Measurements from ENCODE around the gene CDH23. TPM values are rescaled to one million over a fixed set of nuclear protein-coding genes. Genes with fewer than 3 reads are reported as not detected.

The CDH23 gene
- total and polyA plus RNA-seq, 10 of the 15 experiments (the other 5 are each of a cell fraction or from before 2014, with no cell fraction given) = 0.09 to 0.40 (median 0.15) TPM; not detected in 1

- no peak for ATAC-seq
Measured at GRCh38 chr10:71349406-71349805, 47.3 kb upstream of the CDH23 start.

More at GRCh38 chr10:71349406-71349805, 47.3 kb upstream of the CDH23 start:
- in situ Hi-C loops (cut with MboI) (no loop called here), intact Hi-C loops (cut with micrococcal nuclease; ENCODE audit: unreplicated experiment) (no loop called here)
- BruUV-seq (replicated peaks) = no TSS peak
- H3K9me3 ChIP-seq (replicated peaks; ENCODE audit: control insufficient read depth, insufficient read depth, low read length) = no peaks in the 10 kb centered on the region
- no peak for TF ChIP-seq SP1 (IDR thresholded peaks at IDR 0.05; ENCODE audit: low read depth, low read length)
- no peak for TF ChIP-seq IRF4 (IDR thresholded peaks at IDR 0.05; ENCODE audit: low read depth, low read length)
- no peak for TF ChIP-seq STAT3 (IDR thresholded peaks at IDR 0.05; ENCODE audit: low read depth, low read length)
- no peak for TF ChIP-seq YBX1 (IDR thresholded peaks at IDR 0.05)
- no peak for TF ChIP-seq NBN (IDR thresholded peaks at IDR 0.05)
- TF ChIP-seq, protein P1, sequence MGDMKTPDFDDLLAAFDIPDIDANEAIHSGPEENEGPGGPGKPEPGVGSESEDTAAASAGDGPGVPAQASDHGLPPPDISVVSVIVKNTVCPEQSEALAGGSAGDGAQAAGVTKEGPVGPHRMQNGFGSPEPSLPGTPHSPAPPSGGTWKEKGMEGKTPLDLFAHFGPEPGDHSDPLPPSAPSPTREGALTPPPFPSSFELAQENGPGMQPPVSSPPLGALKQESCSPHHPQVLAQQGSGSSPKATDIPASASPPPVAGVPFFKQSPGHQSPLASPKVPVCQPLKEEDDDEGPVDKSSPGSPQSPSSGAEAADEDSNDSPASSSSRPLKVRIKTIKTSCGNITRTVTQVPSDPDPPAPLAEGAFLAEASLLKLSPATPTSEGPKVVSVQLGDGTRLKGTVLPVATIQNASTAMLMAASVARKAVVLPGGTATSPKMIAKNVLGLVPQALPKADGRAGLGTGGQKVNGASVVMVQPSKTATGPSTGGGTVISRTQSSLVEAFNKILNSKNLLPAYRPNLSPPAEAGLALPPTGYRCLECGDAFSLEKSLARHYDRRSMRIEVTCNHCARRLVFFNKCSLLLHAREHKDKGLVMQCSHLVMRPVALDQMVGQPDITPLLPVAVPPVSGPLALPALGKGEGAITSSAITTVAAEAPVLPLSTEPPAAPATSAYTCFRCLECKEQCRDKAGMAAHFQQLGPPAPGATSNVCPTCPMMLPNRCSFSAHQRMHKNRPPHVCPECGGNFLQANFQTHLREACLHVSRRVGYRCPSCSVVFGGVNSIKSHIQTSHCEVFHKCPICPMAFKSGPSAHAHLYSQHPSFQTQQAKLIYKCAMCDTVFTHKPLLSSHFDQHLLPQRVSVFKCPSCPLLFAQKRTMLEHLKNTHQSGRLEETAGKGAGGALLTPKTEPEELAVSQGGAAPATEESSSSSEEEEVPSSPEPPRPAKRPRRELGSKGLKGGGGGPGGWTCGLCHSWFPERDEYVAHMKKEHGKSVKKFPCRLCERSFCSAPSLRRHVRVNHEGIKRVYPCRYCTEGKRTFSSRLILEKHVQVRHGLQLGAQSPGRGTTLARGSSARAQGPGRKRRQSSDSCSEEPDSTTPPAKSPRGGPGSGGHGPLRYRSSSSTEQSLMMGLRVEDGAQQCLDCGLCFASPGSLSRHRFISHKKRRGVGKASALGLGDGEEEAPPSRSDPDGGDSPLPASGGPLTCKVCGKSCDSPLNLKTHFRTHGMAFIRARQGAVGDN (IDR thresholded peaks at IDR 0.05) = no peak
- no peak for TF ChIP-seq MYB (IDR thresholded peaks at IDR 0.05; ENCODE audit: borderline replicate concordance, low read depth, low read length)
- TF ChIP-seq JUND (IDR thresholded peaks at IDR 0.05; ENCODE audit: low read depth, low read length) = no peak
- no peak for TF ChIP-seq CHD4 (IDR thresholded peaks at IDR 0.05)
- no peak for TF ChIP-seq FOXK2 (IDR thresholded peaks at IDR 0.05)
- no peak for TF ChIP-seq ETV6 (conservative IDR thresholded peaks at IDR 0.05 in 1 of 2, IDR thresholded peaks at IDR 0.05 in 1 of 2; ENCODE audit: borderline replicate concordance in 1 of 2, low read depth in 1 of 2)
- TF ChIP-seq ZBED1 (IDR thresholded peaks at IDR 0.05; ENCODE audit: borderline replicate concordance) = no peak
- TF ChIP-seq NFIC (IDR thresholded peaks at IDR 0.05; ENCODE audit: low read depth, low read length) = no peak
- no peaks in the 10 kb centered on the region for H3K27me3 ChIP-seq (replicated peaks in 1 of 2; ENCODE audit: control insufficient read depth in 2 of 2, insufficient read depth in 2 of 2, low read length in 1 of 2)
- no peak overlapping the region for H3K9ac ChIP-seq (ENCODE audit: control insufficient read depth, insufficient read depth, low read length)
- H3K4me1 ChIP-seq (ENCODE audit: control insufficient read depth, insufficient read depth, low read length) = no peaks in the 10 kb centered on the region
- H3K36me3 ChIP-seq (ENCODE audit: control insufficient read depth in 2 of 2, insufficient read depth in 2 of 2, low read length in 1 of 2) = no peaks in the 10 kb centered on the region
- WGBS (ENCODE audit: insufficient coverage, insufficient replicate concordance, low lambda C conversion rate, missing lambda C conversion rate) = 57% methylated on average over 5 of the region's 7 CpGs
- ChIA-PET POLR2A (interaction anchor here (1.4 kb wide), 1 partner anchor 23 kb away, joined by 3 read pairs; no protein-coding TSS in a partner anchor), CTCF (interaction anchor here (1.3 to 2.4 kb wide), 2 partner anchors 14 to 28 kb away, joined by 3 to 6 read pairs; no protein-coding TSS in a partner anchor), RAD21 (ENCODE audit: unreplicated experiment) (no interaction called here), SMC1A (ENCODE audit: uncharacterized antibody, unreplicated experiment) (interaction anchor here (2.1 kb wide), 1 partner anchor 23 kb away, joined by 5 read pairs; no protein-coding TSS in a partner anchor)
- H4K20me1 ChIP-seq (ENCODE audit: control insufficient read depth, insufficient read depth) = no peaks in the 10 kb centered on the region
- no peak overlapping the region for H3K4me3 ChIP-seq
- no peak for DNase-seq (ENCODE audit: low read depth, low spot score)
- no peaks in the 10 kb centered on the region for H3K79me2 ChIP-seq (ENCODE audit: control insufficient read depth, insufficient read depth, low read length)
- H3K27ac ChIP-seq (ENCODE audit: control insufficient read depth, insufficient read depth) = no peak overlapping the region
- no peak overlapping the region for H2AFZ ChIP-seq (ENCODE audit: control insufficient read depth, low read depth, low read length)
- H3K4me2 ChIP-seq (ENCODE audit: control insufficient read depth, insufficient read depth) = no peak overlapping the region
- no peak for FAIRE-seq

Data from GM12878 (cell line).